Neural progenitor cell (in vitro differentiated cells): ENCODE measurements around the gene KRT222. TPM values are rescaled to one million over a fixed set of nuclear protein-coding genes. Genes with fewer than 3 reads are reported as not detected.

Source experiments
- DNase-seq: peaks from one replicate; pipeline ENCODE4 v3.0.0-alpha.2; 2016; ENCODE audit warnings: low spot score
- H2AFZ ChIP-seq: fragments of 200-600 bp; sonication (generic); replicated peaks from 2 replicates; pipeline ENCODE4 v1.6.1; 2016; ENCODE audit warnings: antibody characterized with exemption
- H3F3A ChIP-seq: fragments of 200-600 bp; sonication (generic); 2 replicates; pipeline ENCODE4 v1.6.1; 2016; ENCODE audit warnings: antibody characterized with exemption, low read depth
- H3K27ac ChIP-seq: fragments of 200-600 bp; sonication (generic); 2 replicates; pipeline ENCODE4 v1.5.1; 2016; ENCODE audit warnings: mild to moderate bottlenecking
- H3K27me3 ChIP-seq: fragments of 200-600 bp; sonication (generic); 2 replicates; pipeline ENCODE4 v1.6.1; 2016; ENCODE audit warnings: mild to moderate bottlenecking, moderate library complexity
- H3K36me3 ChIP-seq: fragments of 200-600 bp; sonication (generic); 2 replicates; pipeline ENCODE4 v1.5.1; 2016
- H3K4me1 ChIP-seq: fragments of 200-600 bp; sonication (generic); 2 replicates; pipeline ENCODE4 v1.6.1; 2016; ENCODE audit warnings: mixed run types
- H3K4me2 ChIP-seq: fragments of 200-600 bp; sonication (generic); 2 replicates; pipeline ENCODE4 v1.6.1; 2016
- H3K4me3 ChIP-seq: fragments of 200-600 bp; sonication (generic); 2 replicates; pipeline ENCODE4 v1.5.1; 2016
- H3K79me2 ChIP-seq: fragments of 200-600 bp; sonication (generic); 2 replicates; pipeline ENCODE4 v1.6.1; 2016; ENCODE audit warnings: low read depth
- H3K9ac ChIP-seq: fragments of 200-600 bp; sonication (generic); 2 replicates; pipeline ENCODE4 v1.6.1; 2016
- H3K9me3 ChIP-seq: fragments of 200-600 bp; sonication (generic); 2 replicates; pipeline ENCODE4 v1.5.1; 2016; ENCODE audit warnings: low read depth
- H4K20me1 ChIP-seq: fragments of 200-600 bp; sonication (generic); 2 replicates; pipeline ENCODE4 v1.6.1; 2016; ENCODE audit warnings: low read depth
- H3K27ac Mint-ChIP-seq: 3 replicates; pipeline ENCODE4 v1.8.0; 2021; ENCODE audit warnings: mixed read lengths
- H3K27me3 Mint-ChIP-seq: 2 replicates; pipeline ENCODE4 v1.8.0; 2022; ENCODE audit warnings: low read depth, mild to moderate bottlenecking, inconsistent platforms, moderate library complexity, mixed read lengths; ENCODE audit not compliant: insufficient read depth
- H3K36me3 Mint-ChIP-seq: 3 replicates; pipeline ENCODE4 v1.8.0; 2021; ENCODE audit warnings: mixed read lengths
- H3K4me1 Mint-ChIP-seq: 3 replicates; pipeline ENCODE4 v1.8.0; 2021; ENCODE audit warnings: mixed read lengths
- H3K4me3 Mint-ChIP-seq: 3 replicates; pipeline ENCODE4 v1.8.0; 2021; ENCODE audit warnings: mild to moderate bottlenecking, moderate library complexity, mixed read lengths
- H3K9me3 Mint-ChIP-seq: 3 replicates; pipeline ENCODE4 v1.8.0; 2020; ENCODE audit warnings: mixed read lengths
- CTCF ChIP-seq: fragments of 200-600 bp; sonication (generic); IDR thresholded peaks from 2 replicates; pipeline ENCODE4 v1.5.1; 2017; ENCODE audit warnings: antibody characterized with exemption, mild to moderate bottlenecking
- EZH2 ChIP-seq: fragments of 200-600 bp; sonication (generic); IDR thresholded peaks from 2 replicates; pipeline ENCODE4 v1.6.1; 2017; ENCODE audit warnings: antibody characterized with exemption, mild to moderate bottlenecking, moderate library complexity
- EZH2phosphoT487 ChIP-seq: fragments of 200-600 bp; sonication (generic); IDR thresholded peaks from 2 replicates; pipeline ENCODE4 v1.6.1; 2017; ENCODE audit warnings: antibody characterized with exemption
- total RNA-seq: library from RNA; depleted of rRNA; stranded (reverse); fragments of >200 nt; gene quantifications from 2 replicates; pipeline ENCODE4 v1.2.3, GENCODE V29; 2015; ENCODE audit warnings: low replicate concordance

The KRT222 gene
- total RNA-seq, 1 donor from 2014 or later, result 0.39 TPM

GRCh38 chr17:40621019-40621418, 44.0 kb downstream of the KRT222 start:
- no peak overlapping the region for H3K27ac Mint-ChIP-seq
- no peaks in the 10 kb centered on the region for H3K36me3 Mint-ChIP-seq
- no peaks in the 10 kb centered on the region for H3K9me3 ChIP-seq
- no peak overlapping the region for H3K4me2 ChIP-seq
- H3K4me3 Mint-ChIP-seq, result no peak overlapping the region
- DNase-seq, result no peak
- H3K4me1 ChIP-seq, result no peaks in the 10 kb centered on the region
- no peak for TF ChIP-seq EZH2phosphoT487
- peaks cover 5% of the 10 kb centered on the region for H3K27me3 Mint-ChIP-seq
- H3K9me3 Mint-ChIP-seq, result no peaks in the 10 kb centered on the region
- no peaks in the 10 kb centered on the region for H3K36me3 ChIP-seq
- H3F3A ChIP-seq, result peaks cover 4% of the 10 kb centered on the region
- no peaks in the 10 kb centered on the region for H4K20me1 ChIP-seq
- H3K4me1 Mint-ChIP-seq, result no peaks in the 10 kb centered on the region
- H3K27me3 ChIP-seq, result peaks cover 8% of the 10 kb centered on the region
- no peaks in the 10 kb centered on the region for H3K79me2 ChIP-seq
- H3K4me3 ChIP-seq, result no peak overlapping the region
- H2AFZ ChIP-seq, result no peak overlapping the region
- no peak overlapping the region for H3K9ac ChIP-seq
- no peak overlapping the region for H3K27ac ChIP-seq

- Histone ChIP-seq H4K20me1 (no peaks in the 10 kb centered on the region), H3K4me1 (no peaks in the 10 kb centered on the region), H3K9me3 (no peaks in the 10 kb centered on the region), H3K4me2 (no peak overlapping the region), H3K36me3 (no peaks in the 10 kb centered on the region), H3F3A (no peaks in the 10 kb centered on the region), H3K79me2 (no peaks in the 10 kb centered on the region), H3K4me3 (no peak overlapping the region), H3K9ac (no peak overlapping the region), H3K27me3 (peaks cover 8% of the 10 kb centered on the region), H2AFZ (no peak overlapping the region), H3K27ac (no peak overlapping the region)
- no peak overlapping the region for H3K4me3 Mint-ChIP-seq
- peaks cover 2% of the 10 kb centered on the region for H3K4me1 Mint-ChIP-seq
- no peak for DNase-seq
- H3K36me3 Mint-ChIP-seq, result no peaks in the 10 kb centered on the region
- H3K9me3 Mint-ChIP-seq, result no peaks in the 10 kb centered on the region
- no peak overlapping the region for H3K27ac Mint-ChIP-seq
- H3K27me3 Mint-ChIP-seq, result peaks cover 7% of the 10 kb centered on the region
- TF ChIP-seq EZH2 (no peak), EZH2phosphoT487 (no peak), CTCF (no peak)
Observed at GRCh38 chr17:40618754-40619625, 46.0 kb downstream of the KRT222 start.

GRCh38 chr17:40617678-40618240, 47.2 kb downstream of the KRT222 start:
- H3K9ac ChIP-seq, result no peak overlapping the region
- H3K4me3 ChIP-seq, result no peak overlapping the region
- no peak for TF ChIP-seq CTCF
- no peak for TF ChIP-seq EZH2phosphoT487
- TF ChIP-seq EZH2, result no peak
- H2AFZ ChIP-seq, result no peak overlapping the region
- no peaks in the 10 kb centered on the region for H4K20me1 ChIP-seq
- no peaks in the 10 kb centered on the region for H3K79me2 ChIP-seq
- Mint-ChIP-seq H3K4me3 (no peak overlapping the region), H3K27me3 (peaks cover 9% of the 10 kb centered on the region), H3K36me3 (no peaks in the 10 kb centered on the region), H3K27ac (no peak overlapping the region), H3K9me3 (no peaks in the 10 kb centered on the region), H3K4me1 (peaks cover 2% of the 10 kb centered on the region)
- no peaks in the 10 kb centered on the region for H3K36me3 ChIP-seq
- H3K27me3 ChIP-seq, result peaks cover 8% of the 10 kb centered on the region
- H3F3A ChIP-seq, result no peaks in the 10 kb centered on the region
- H3K4me1 ChIP-seq, result no peaks in the 10 kb centered on the region
- no peak overlapping the region for H3K27ac ChIP-seq
- peak; percentile 16 for DNase-seq
- no peaks in the 10 kb centered on the region for H3K9me3 ChIP-seq
- H3K4me2 ChIP-seq, result no peak overlapping the region

- no peak overlapping the region for H3K27ac ChIP-seq
- no peak overlapping the region for H3K4me3 ChIP-seq
- no peaks in the 10 kb centered on the region for H3K9me3 ChIP-seq
- H3K4me3 Mint-ChIP-seq, result peak overlapping the region; percentile 71
- TF ChIP-seq EZH2phosphoT487 (no peak), CTCF (no peak), EZH2 (no peak)
- peaks cover 2% of the 10 kb centered on the region for H3K4me1 Mint-ChIP-seq
- H3K4me2 ChIP-seq, result no peak overlapping the region
- peaks cover 9% of the 10 kb centered on the region for H3K27me3 Mint-ChIP-seq
- H3K36me3 ChIP-seq, result no peaks in the 10 kb centered on the region
- DNase-seq, result no peak
- H3K9me3 Mint-ChIP-seq, result no peaks in the 10 kb centered on the region
- no peaks in the 10 kb centered on the region for H3K4me1 ChIP-seq
- no peak overlapping the region for H3K9ac ChIP-seq
- H4K20me1 ChIP-seq, result no peaks in the 10 kb centered on the region
- H3F3A ChIP-seq, result no peaks in the 10 kb centered on the region
- no peaks in the 10 kb centered on the region for H3K36me3 Mint-ChIP-seq
- peaks cover 8% of the 10 kb centered on the region for H3K27me3 ChIP-seq
- H3K79me2 ChIP-seq, result no peaks in the 10 kb centered on the region
- H3K27ac Mint-ChIP-seq, result no peak overlapping the region
- H2AFZ ChIP-seq, result no peak overlapping the region
Observed at GRCh38 chr17:40616592-40616991, 48.4 kb downstream of the KRT222 start.
